ENCODE measurements around the gene C15orf40. TPM values are rescaled to one million over a fixed set of nuclear protein-coding genes. Genes with fewer than 3 reads are reported as not detected.

C15orf40 gene
- total RNA-seq, 4 donors from 2014 or later, result 5.9 to 14.6 (median 9.5) TPM

Other genes starting within 250 kb of the C15orf40 start
- 10 to 100 TPM in 1 of 4 donors, 1 to 10 TPM in 3; 3.9 to 18.5 (median 6.6) TPM for gene FSD2, start 205.6 kb downstream of the C15orf40 start, total RNA-seq
- gene WHAMM, start 202.0 kb downstream of the C15orf40 start, total RNA-seq, result 10 to 100 TPM; 14.1 to 22.1 (median 21.8) TPM
- gene HOMER2, start 58.9 kb downstream of the C15orf40 start, total RNA-seq, result 100 to 1,000 TPM in 2 of 4 donors, 10 to 100 TPM in 2; 51.6 to 132 (median 94.5) TPM
- gene RAMAC, start 25.4 kb downstream of the C15orf40 start, total RNA-seq, result 10 to 100 TPM; 16.4 to 28.0 (median 23.7) TPM
- gene BTBD1, start 55.6 kb upstream of the C15orf40 start, total RNA-seq, result 100 to 1,000 TPM; 229 to 408 (median 342) TPM
- gene TM6SF1, start 96.0 kb upstream of the C15orf40 start, total RNA-seq, result 10 to 100 TPM in 3 of 4 donors, 1 to 10 TPM in 1; 7.1 to 49.1 (median 13.7) TPM
- gene HDGFL3, start 196.2 kb upstream of the C15orf40 start, total RNA-seq, result 1 to 10 TPM in 3 of 4 donors, under 1 TPM in 1; 1.00 to 7.1 (median 4.1) TPM